ENCODE results near the gene TFAP2A. TPM values are rescaled to one million over a fixed set of nuclear protein-coding genes. Genes with fewer than 3 reads are reported as not detected.
A peak's percentile ranks its signal among the peaks of the same experiment; 100 is the strongest.

Gene TFAP2A
- total RNA-seq, 1 experiment from 2014 or later = 87.4 TPM

DNA sequence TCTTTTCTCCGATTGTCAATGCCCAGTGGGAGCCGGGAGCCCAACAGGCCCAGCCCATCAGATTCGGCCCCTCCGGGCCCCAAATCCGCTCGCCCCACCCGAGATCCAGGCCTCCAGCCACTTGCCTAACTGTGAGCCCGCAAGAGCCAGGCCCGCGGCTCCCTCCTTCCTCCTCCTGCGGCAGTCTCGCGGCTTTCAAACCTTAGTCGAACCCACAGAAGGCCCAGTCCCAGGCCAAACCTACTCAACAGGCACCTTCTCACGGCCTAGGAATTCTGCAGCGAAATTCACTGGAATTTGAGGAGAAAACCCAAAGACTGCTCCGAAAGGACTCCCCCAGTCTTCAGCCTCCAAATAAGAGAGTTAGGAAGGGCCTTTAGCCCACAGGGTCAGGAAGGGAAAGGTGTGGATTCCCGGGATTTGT is 2.8 kb upstream of the TFAP2A start:
- no TSS peak for BruUV-seq (replicated peaks)
- DNase-seq (ENCODE audit: unreplicated experiment) = peak; percentile 73
- intact Hi-C loops (cut with micrococcal nuclease) = loop anchor here (5.0 to 10.0 kb wide), 3 partner anchors 565 to 1273 kb away; no protein-coding TSS in a partner anchor
- peak overlapping the region; percentile 94 for H3K4me3 Mint-ChIP-seq (ENCODE audit: unreplicated experiment)
- peaks cover 35% of the 10 kb centered on the region for H3K36me3 Mint-ChIP-seq (ENCODE audit: insufficient read depth, unreplicated experiment)
- H3K9me3 Mint-ChIP-seq (ENCODE audit: unreplicated experiment) = no peaks in the 10 kb centered on the region
- POLR2A ChIA-PET = interaction anchor here (0.6 to 14.6 kb wide), 14 partner anchors 9 to 1283 kb away, joined by 3 to 763 read pairs (median 8); no protein-coding TSS in a partner anchor
- H3K27ac Mint-ChIP-seq (ENCODE audit: low read depth, unreplicated experiment) = peak overlapping the region; percentile 99
- TF ChIP-seq, protein P1, sequence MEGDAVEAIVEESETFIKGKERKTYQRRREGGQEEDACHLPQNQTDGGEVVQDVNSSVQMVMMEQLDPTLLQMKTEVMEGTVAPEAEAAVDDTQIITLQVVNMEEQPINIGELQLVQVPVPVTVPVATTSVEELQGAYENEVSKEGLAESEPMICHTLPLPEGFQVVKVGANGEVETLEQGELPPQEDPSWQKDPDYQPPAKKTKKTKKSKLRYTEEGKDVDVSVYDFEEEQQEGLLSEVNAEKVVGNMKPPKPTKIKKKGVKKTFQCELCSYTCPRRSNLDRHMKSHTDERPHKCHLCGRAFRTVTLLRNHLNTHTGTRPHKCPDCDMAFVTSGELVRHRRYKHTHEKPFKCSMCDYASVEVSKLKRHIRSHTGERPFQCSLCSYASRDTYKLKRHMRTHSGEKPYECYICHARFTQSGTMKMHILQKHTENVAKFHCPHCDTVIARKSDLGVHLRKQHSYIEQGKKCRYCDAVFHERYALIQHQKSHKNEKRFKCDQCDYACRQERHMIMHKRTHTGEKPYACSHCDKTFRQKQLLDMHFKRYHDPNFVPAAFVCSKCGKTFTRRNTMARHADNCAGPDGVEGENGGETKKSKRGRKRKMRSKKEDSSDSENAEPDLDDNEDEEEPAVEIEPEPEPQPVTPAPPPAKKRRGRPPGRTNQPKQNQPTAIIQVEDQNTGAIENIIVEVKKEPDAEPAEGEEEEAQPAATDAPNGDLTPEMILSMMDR (IDR thresholded peaks at IDR 0.05; ENCODE audit: unreplicated experiment) = no peak
- H3K27me3 Mint-ChIP-seq (ENCODE audit: insufficient read depth, unreplicated experiment) = no peaks in the 10 kb centered on the region
- H3K4me1 Mint-ChIP-seq (ENCODE audit: insufficient read depth, unreplicated experiment) = peaks cover 24% of the 10 kb centered on the region
- CTCF ChIA-PET = interaction anchor here (0.6 to 4.2 kb wide), 8 partner anchors 11 to 687 kb away, joined by 3 to 29 read pairs (median 4); no protein-coding TSS in a partner anchor

DNA sequence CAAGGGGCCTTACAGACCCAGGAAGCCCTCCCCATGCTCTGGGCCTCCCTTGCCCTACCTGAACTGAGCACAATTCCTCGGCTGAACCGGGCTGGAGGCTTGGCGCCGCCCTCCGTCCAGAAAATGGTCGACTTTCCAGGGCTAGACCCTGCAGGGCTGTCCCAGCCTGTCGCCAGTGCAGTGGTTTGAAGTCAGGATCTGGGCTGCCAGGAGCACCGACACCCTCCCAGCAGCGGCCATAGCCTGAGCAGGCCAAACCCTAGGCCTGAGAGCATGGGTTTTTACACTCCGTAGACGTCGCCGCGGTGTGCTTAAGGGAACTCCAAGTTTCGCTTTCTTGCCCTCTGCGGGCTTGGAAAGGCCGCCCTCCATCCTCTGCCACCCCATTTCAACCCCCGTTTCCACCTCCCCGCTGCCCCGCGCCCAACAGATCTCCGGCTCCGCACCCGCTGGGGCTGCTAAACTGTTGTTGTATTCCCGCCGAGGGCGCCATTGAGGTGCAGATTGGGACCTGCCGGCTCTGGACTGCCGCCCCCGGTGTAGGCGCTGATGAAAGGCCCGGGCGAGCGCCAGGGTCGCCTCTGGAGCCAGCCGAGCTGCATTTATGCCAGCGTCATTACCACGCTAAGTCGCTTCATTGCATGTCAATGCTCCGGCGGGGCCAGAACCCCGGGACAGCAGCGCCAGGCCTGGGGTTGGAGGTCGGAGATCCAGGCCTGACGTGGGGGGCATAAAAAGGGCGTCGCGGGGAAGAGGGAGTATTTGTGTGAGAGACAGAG is 2.2 kb upstream of the TFAP2A start:
- Mint-ChIP-seq H3K27ac (ENCODE audit: low read depth, unreplicated experiment) (peak overlapping the region; percentile 99), H3K36me3 (ENCODE audit: insufficient read depth, unreplicated experiment) (peaks cover 42% of the 10 kb centered on the region)

DNA sequence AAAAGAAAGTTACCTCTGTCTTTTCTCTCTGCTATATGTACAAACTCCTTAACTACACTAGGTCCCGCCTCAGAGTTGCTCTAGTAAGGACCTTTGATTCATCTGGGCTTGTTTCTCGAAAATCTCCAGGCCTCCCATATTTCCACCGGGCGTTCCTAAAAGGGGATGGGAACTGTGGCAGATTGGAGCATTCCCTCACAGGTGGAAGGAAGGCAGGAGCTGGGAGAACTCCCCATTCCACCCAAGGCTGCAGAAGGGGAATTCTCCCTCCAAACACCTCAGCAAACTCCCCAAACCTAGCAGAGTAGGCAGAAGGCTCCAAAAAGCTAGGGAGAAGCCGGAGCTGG is 1.6 kb upstream of the TFAP2A start:
- ChIA-PET POLR2A (interaction anchor here (0.6 to 14.6 kb wide), 24 partner anchors 8 to 1965 kb away, joined by 3 to 763 read pairs (median 8); partner anchors contain the start of genes C6orf52 and PAK1IP1), CTCF (interaction anchor here (0.6 to 4.8 kb wide), 6 partner anchors 11 to 1395 kb away, joined by 3 to 50 read pairs (median 18); no protein-coding TSS in a partner anchor)
- Mint-ChIP-seq H3K36me3 (ENCODE audit: insufficient read depth, unreplicated experiment) (peaks cover 47% of the 10 kb centered on the region), H3K4me3 (ENCODE audit: unreplicated experiment) (peak overlapping the region; percentile 94), H3K27me3 (ENCODE audit: insufficient read depth, unreplicated experiment) (no peaks in the 10 kb centered on the region), H3K9me3 (ENCODE audit: unreplicated experiment) (no peaks in the 10 kb centered on the region), H3K4me1 (ENCODE audit: insufficient read depth, unreplicated experiment) (peaks cover 24% of the 10 kb centered on the region), H3K27ac (ENCODE audit: low read depth, unreplicated experiment) (peak overlapping the region; percentile 99)
- TF ChIP-seq, protein P1 (IDR thresholded peaks at IDR 0.05; ENCODE audit: unreplicated experiment) = no peak
- intact Hi-C loops (cut with micrococcal nuclease) = loop anchor here (5.0 to 10.0 kb wide), 3 partner anchors 564 to 1272 kb away; no protein-coding TSS in a partner anchor
- peak; percentile 62 for DNase-seq (ENCODE audit: unreplicated experiment)
- no TSS peak for BruUV-seq (replicated peaks)

More for the DNA sequence above, 2.2 kb upstream of the TFAP2A start:
- peak; percentile 64 for DNase-seq (ENCODE audit: unreplicated experiment)
- Mint-ChIP-seq H3K9me3 (ENCODE audit: unreplicated experiment) (no peaks in the 10 kb centered on the region), H3K4me3 (ENCODE audit: unreplicated experiment) (peak overlapping the region; percentile 94), H3K4me1 (ENCODE audit: insufficient read depth, unreplicated experiment) (peaks cover 24% of the 10 kb centered on the region), H3K27me3 (ENCODE audit: insufficient read depth, unreplicated experiment) (no peaks in the 10 kb centered on the region)
- TF ChIP-seq, protein P1 (IDR thresholded peaks at IDR 0.05; ENCODE audit: unreplicated experiment) = no peak
- CTCF ChIA-PET = interaction anchor here (0.6 to 4.8 kb wide), 6 partner anchors 11 to 351 kb away, joined by 3 to 50 read pairs (median 18); no protein-coding TSS in a partner anchor
- no TSS peak for BruUV-seq (replicated peaks)
- intact Hi-C loops (cut with micrococcal nuclease) = loop anchor here (5.0 to 10.0 kb wide), 3 partner anchors 565 to 1272 kb away; no protein-coding TSS in a partner anchor
- POLR2A ChIA-PET = interaction anchor here (0.6 to 14.6 kb wide), 18 partner anchors 9 to 1887 kb away, joined by 3 to 763 read pairs (median 6); partner anchors contain the start of genes C6orf52 and PAK1IP1
